ENCODE measurements around the gene PPP2R1B. TPM values are rescaled to one million over a fixed set of nuclear protein-coding genes. Genes with fewer than 3 reads are reported as not detected.

The PPP2R1B gene
- total and polyA plus RNA-seq, 2 donors (not counting 3 experiments of a cell fraction or from before 2014, with no cell fraction given) = 18.0 to 50.8 TPM

- FAIRE-seq = no peak
Measured at GRCh38 chr11:111814106-111814505, 47.9 kb upstream of the PPP2R1B start.

GRCh38 chr11:111812211-111812610 lies 46.0 kb upstream of the PPP2R1B start:
- H3K4me2 ChIP-seq (ENCODE audit: insufficient read depth, low read length) = no peak overlapping the region
- peaks cover 7 to 9% of the 10 kb centered on the region in 2 experiments for H3K36me3 ChIP-seq (ENCODE audit: control insufficient read depth in 2 of 2, extremely low read depth in 1 of 2, insufficient read depth in 2 of 2, low read length in 2 of 2)
- BruUV-seq (replicated peaks) = no TSS peak
- H3K9me1 ChIP-seq (replicated peaks; ENCODE audit: control insufficient read depth, extremely low read depth, insufficient read depth, low read length) = no peaks in the 10 kb centered on the region
- H3K27ac ChIP-seq (ENCODE audit: insufficient read depth, low read depth, low read length) = no peak overlapping the region
- TF ChIP-seq POLR2A (IDR thresholded peaks at IDR 0.05; ENCODE audit: low read depth, low read length) (no peak), JUN (IDR thresholded peaks at IDR 0.05; ENCODE audit: borderline replicate concordance, insufficient read depth, insufficient read length, low read depth) (no peak), POLR2AphosphoS5 (IDR thresholded peaks at IDR 0.05; ENCODE audit: insufficient read depth, low read depth, low read length) (no peak), EZH2 (IDR thresholded peaks at IDR 0.05; ENCODE audit: borderline replicate concordance, low read depth, low read length, severe bottlenecking) (no peak), MYC (IDR thresholded peaks at IDR 0.05; ENCODE audit: low read depth, low read length) (no peak)
- H3K9ac ChIP-seq (replicated peaks; ENCODE audit: extremely low read depth, insufficient read depth, low read length) = no peak overlapping the region
- no peaks in the 10 kb centered on the region for H3K4me1 ChIP-seq (ENCODE audit: control insufficient read depth, extremely low read depth, insufficient read depth, low read length)
- H3K79me2 ChIP-seq (ENCODE audit: control insufficient read depth, insufficient read depth, low read length) = no peaks in the 10 kb centered on the region
- DNase-seq (ENCODE audit: low read depth, low spot score) = no peak
- H3K4me3 ChIP-seq (replicated peaks in 1 of 3; ENCODE audit: insufficient read depth in 1 of 3, low read depth in 1 of 3, low read length in 3 of 3) = no peak overlapping the region
- no peak for FAIRE-seq
- POLR2A ChIA-PET = no interaction called here
- no peaks in the 10 kb centered on the region for H3K9me3 ChIP-seq (replicated peaks; ENCODE audit: control insufficient read depth, insufficient read depth, low read length)
- H4K20me1 ChIP-seq (replicated peaks; ENCODE audit: control insufficient read depth, extremely low read depth, insufficient read depth, low read length) = no peaks in the 10 kb centered on the region
- dilution Hi-C loops (cut with MboI; ENCODE audit: extremely low pct_ligation_motif_present, low sequenced_read_pairs) (no loop called here), intact Hi-C loops (cut with micrococcal nuclease) (no loop called here)
- no peaks in the 10 kb centered on the region for H3K27me3 ChIP-seq (ENCODE audit: control insufficient read depth in 2 of 2, insufficient read depth in 2 of 2, low read length in 2 of 2)
- CTCF ChIA-PET = no interaction called here
- H2AFZ ChIP-seq (ENCODE audit: low read depth, low read length) = no peak overlapping the region

More at GRCh38 chr11:111814106-111814505, 47.9 kb upstream of the PPP2R1B start:
- no peak for DNase-seq (ENCODE audit: low read depth, low spot score)
- BruUV-seq (replicated peaks) = no TSS peak
- ChIA-PET POLR2A (no interaction called here), CTCF (no interaction called here)
- dilution Hi-C loops (cut with MboI; ENCODE audit: extremely low pct_ligation_motif_present, low sequenced_read_pairs) (no loop called here), intact Hi-C loops (cut with micrococcal nuclease) (no loop called here)
- H4K20me1 ChIP-seq (replicated peaks; ENCODE audit: control insufficient read depth, extremely low read depth, insufficient read depth, low read length) = no peaks in the 10 kb centered on the region
- no peak overlapping the region for H3K27ac ChIP-seq (ENCODE audit: insufficient read depth, low read depth, low read length)
- H3K9me3 ChIP-seq (replicated peaks; ENCODE audit: control insufficient read depth, insufficient read depth, low read length) = no peaks in the 10 kb centered on the region
- H3K4me3 ChIP-seq (replicated peaks in 1 of 3; ENCODE audit: insufficient read depth in 1 of 3, low read depth in 1 of 3, low read length in 3 of 3) = no peak overlapping the region
- peaks cover 0 to 4% of the 10 kb centered on the region in 2 experiments for H3K36me3 ChIP-seq (ENCODE audit: control insufficient read depth in 2 of 2, extremely low read depth in 1 of 2, insufficient read depth in 2 of 2, low read length in 2 of 2)
- no peak overlapping the region for H2AFZ ChIP-seq (ENCODE audit: low read depth, low read length)
- H3K9me1 ChIP-seq (replicated peaks; ENCODE audit: control insufficient read depth, extremely low read depth, insufficient read depth, low read length) = no peaks in the 10 kb centered on the region
- no peak overlapping the region for H3K9ac ChIP-seq (replicated peaks; ENCODE audit: extremely low read depth, insufficient read depth, low read length)
- no peaks in the 10 kb centered on the region for H3K79me2 ChIP-seq (ENCODE audit: control insufficient read depth, insufficient read depth, low read length)
- no peaks in the 10 kb centered on the region for H3K27me3 ChIP-seq (ENCODE audit: control insufficient read depth in 2 of 2, insufficient read depth in 2 of 2, low read length in 2 of 2)
- TF ChIP-seq JUN (IDR thresholded peaks at IDR 0.05; ENCODE audit: borderline replicate concordance, insufficient read depth, insufficient read length, low read depth) = no peak
- no peak for TF ChIP-seq CTCF (IDR thresholded peaks at IDR 0.05; ENCODE audit: extremely low read depth in 1 of 2, insufficient read depth in 1 of 2, low read depth in 1 of 2, low read length in 2 of 2)
- no peak for TF ChIP-seq POLR2AphosphoS5 (IDR thresholded peaks at IDR 0.05; ENCODE audit: insufficient read depth, low read depth, low read length)
- H3K4me1 ChIP-seq (ENCODE audit: control insufficient read depth, extremely low read depth, insufficient read depth, low read length) = peaks cover 5% of the 10 kb centered on the region
- no peak overlapping the region for H3K4me2 ChIP-seq (ENCODE audit: insufficient read depth, low read length)
